Lower leg skin (tissue), 3 donors: ENCODE measurements around the gene MAPT.

Source experiments
- POLR2A ChIP-seq, 2 donors: fragments of 450-650 bp; IDR thresholded peaks; one replicate each; pipeline ENCODE4 v1.6.1; 2016 to 2017; ENCODE audit warnings: antibody characterized with exemption in 2 of 2, mild to moderate bottlenecking in 1 of 2, moderate library complexity in 1 of 2
- TF ChIP-seq, protein P1 (sequence below), 3 donors: fragments of 450-650 bp; IDR thresholded peaks; one replicate each; pipeline ENCODE4 v1.5.1; 2016; ENCODE audit warnings: antibody characterized with exemption in 3 of 3, mild to moderate bottlenecking in 3 of 3, moderate library complexity in 2 of 3

DNA sequence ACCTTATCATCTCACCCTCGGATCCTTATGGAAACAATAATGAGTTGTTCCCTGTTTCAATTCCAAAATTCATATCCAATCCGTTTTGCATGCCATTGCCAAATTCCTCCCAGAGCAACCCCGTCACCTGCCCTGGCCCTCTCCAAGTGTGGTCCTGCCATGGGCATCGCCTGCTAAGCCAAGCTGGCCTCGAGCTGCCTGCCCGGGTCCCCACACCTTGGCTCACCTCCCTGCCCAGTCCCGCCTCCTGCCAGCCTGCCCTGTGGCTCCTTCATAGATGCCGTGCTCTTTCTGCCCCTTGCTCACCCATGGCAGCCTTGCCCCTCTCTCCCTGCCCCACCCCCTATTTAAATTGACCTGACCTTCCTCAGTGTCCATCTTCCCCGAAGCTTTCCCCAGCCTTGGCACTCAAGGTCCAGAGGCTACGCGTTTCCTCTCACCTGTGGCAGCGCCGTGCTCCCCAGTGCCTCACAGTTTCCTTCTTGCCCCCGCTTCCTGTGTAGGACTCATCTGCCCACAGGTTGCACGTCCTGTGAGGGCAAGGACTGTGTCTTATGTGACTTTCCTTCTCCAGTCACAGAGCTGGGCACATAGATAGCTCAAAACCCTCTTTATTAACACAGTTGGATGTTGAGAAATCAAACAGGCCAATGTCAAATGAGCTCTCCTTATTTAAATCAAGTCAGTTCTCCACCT lies 12.7 kb downstream of the MAPT start:
- TF ChIP-seq, protein P1, sequence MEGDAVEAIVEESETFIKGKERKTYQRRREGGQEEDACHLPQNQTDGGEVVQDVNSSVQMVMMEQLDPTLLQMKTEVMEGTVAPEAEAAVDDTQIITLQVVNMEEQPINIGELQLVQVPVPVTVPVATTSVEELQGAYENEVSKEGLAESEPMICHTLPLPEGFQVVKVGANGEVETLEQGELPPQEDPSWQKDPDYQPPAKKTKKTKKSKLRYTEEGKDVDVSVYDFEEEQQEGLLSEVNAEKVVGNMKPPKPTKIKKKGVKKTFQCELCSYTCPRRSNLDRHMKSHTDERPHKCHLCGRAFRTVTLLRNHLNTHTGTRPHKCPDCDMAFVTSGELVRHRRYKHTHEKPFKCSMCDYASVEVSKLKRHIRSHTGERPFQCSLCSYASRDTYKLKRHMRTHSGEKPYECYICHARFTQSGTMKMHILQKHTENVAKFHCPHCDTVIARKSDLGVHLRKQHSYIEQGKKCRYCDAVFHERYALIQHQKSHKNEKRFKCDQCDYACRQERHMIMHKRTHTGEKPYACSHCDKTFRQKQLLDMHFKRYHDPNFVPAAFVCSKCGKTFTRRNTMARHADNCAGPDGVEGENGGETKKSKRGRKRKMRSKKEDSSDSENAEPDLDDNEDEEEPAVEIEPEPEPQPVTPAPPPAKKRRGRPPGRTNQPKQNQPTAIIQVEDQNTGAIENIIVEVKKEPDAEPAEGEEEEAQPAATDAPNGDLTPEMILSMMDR (IDR thresholded peaks at IDR 0.05), result no peak
- TF ChIP-seq POLR2A (IDR thresholded peaks at IDR 0.05), result no peak
